Mesendoderm (in vitro differentiated cells): ENCODE data around the gene PASK.

Experiments used
- DNase-seq: peaks from one replicate; pipeline ENCODE4 v3.0.0; 2013
- H2AK5ac ChIP-seq: 2 replicates; pipeline ENCODE4 v1.6.1; 2013; ENCODE audit warnings: low read length, inconsistent platforms
- H2BK120ac ChIP-seq: 2 replicates; pipeline ENCODE4 v1.6.1; 2013; ENCODE audit warnings: low read depth, mild to moderate bottlenecking, low read length, moderate library complexity, mixed read lengths
- H2BK15ac ChIP-seq: replicated peaks from 2 replicates; pipeline ENCODE4 v1.6.1; 2013; ENCODE audit warnings: low read depth, mild to moderate bottlenecking, moderate library complexity
- H2BK5ac ChIP-seq: 2 replicates; pipeline ENCODE4 v1.6.1; 2013; ENCODE audit warnings: low read length, inconsistent platforms
- H3K18ac ChIP-seq: 2 replicates; pipeline ENCODE4 v1.6.1; 2013; ENCODE audit warnings: mild to moderate bottlenecking, low read length, mixed read lengths
- H3K23ac ChIP-seq: one replicate; pipeline ENCODE4 v1.6.1; 2013; ENCODE audit warnings: low read length
- H3K27ac ChIP-seq: 2 replicates; pipeline ENCODE4 v1.5.1; 2013; ENCODE audit warnings: low read depth, mild to moderate bottlenecking, inconsistent platforms, low read length, moderate library complexity
- H3K27me3 ChIP-seq: 2 replicates; pipeline ENCODE4 v1.6.1; 2013; ENCODE audit warnings: low read length, control low read depth, mild to moderate bottlenecking, inconsistent platforms; ENCODE audit not compliant: insufficient read depth, poor library complexity
- H3K36me3 ChIP-seq: 2 replicates; pipeline ENCODE4 v1.6.1; 2013; ENCODE audit warnings: low read length, inconsistent platforms; ENCODE audit not compliant: control insufficient read depth, insufficient read depth
- H3K4ac ChIP-seq: one replicate; pipeline ENCODE4 v1.6.1; 2013; ENCODE audit warnings: low read depth, mild to moderate bottlenecking, low read length, moderate library complexity
- H3K4me1 ChIP-seq: 2 replicates; pipeline ENCODE4 v1.6.1; 2013; ENCODE audit warnings: low read depth, low read length, inconsistent platforms; ENCODE audit not compliant: control insufficient read depth
- H3K4me2 ChIP-seq: 2 replicates; pipeline ENCODE4 v1.6.1; 2013; ENCODE audit warnings: low read length
- H3K4me3 ChIP-seq: 2 replicates; pipeline ENCODE4 v1.5.1; 2013; ENCODE audit warnings: mild to moderate bottlenecking, low read length
- H3K56ac ChIP-seq: one replicate; pipeline ENCODE4 v1.6.1; 2013; ENCODE audit warnings: low read length
- H3K79me1 ChIP-seq: 2 replicates; pipeline ENCODE4 v1.6.1; 2013; ENCODE audit warnings: low read length, inconsistent platforms
- H3K79me2 ChIP-seq: 2 replicates; pipeline ENCODE4 v1.6.1; 2013; ENCODE audit warnings: mild to moderate bottlenecking, low read length; ENCODE audit not compliant: control insufficient read depth, insufficient read depth
- H3K9ac ChIP-seq: 2 replicates; pipeline ENCODE4 v1.6.1; 2013; ENCODE audit warnings: low read length, inconsistent platforms
- H4K5ac ChIP-seq: one replicate; pipeline ENCODE4 v1.6.1; 2013; ENCODE audit warnings: low read length
- H4K8ac ChIP-seq: one replicate; pipeline ENCODE4 v1.6.1; 2013; ENCODE audit warnings: low read depth, mild to moderate bottlenecking, control low read depth, low read length, moderate library complexity
- WGBS: extraction: QIAGEN DNeasy Blood & Tissue Kit; methylation state at CpG from one replicate; pipeline ENCODE4 v1.1.7; 2013; ENCODE audit warnings: low lambda C conversion rate, missing lambda C conversion rate; ENCODE audit not compliant: insufficient coverage; ENCODE audit errors: extremely low coverage; 5-methylcytosine and 5-hydroxymethylcytosine counted together

Gene PASK

GRCh38 chr2:241116606-241117560 is 32.4 kb downstream of the PASK start:
- no CpG with 5 or more reads among the region's 32 CpGs for WGBS
- Histone ChIP-seq H3K23ac (no peak overlapping the region), H2BK5ac (no peak overlapping the region), H3K9ac (no peak overlapping the region), H3K27me3 (no peaks in the 10 kb centered on the region), H3K4me1 (no peaks in the 10 kb centered on the region), H4K8ac (no peak overlapping the region), H2BK15ac (no peak overlapping the region), H3K27ac (no peak overlapping the region), H3K79me1 (no peaks in the 10 kb centered on the region), H3K56ac (no peak overlapping the region), H3K79me2 (no peaks in the 10 kb centered on the region), H3K4me3 (no peak overlapping the region), H4K5ac (no peak overlapping the region), H3K4ac (no peak overlapping the region), H3K4me2 (no peak overlapping the region), H3K18ac (no peak overlapping the region), H2BK120ac (no peak overlapping the region), H2AK5ac (no peak overlapping the region), H3K36me3 (no peaks in the 10 kb centered on the region)
- no peak for DNase-seq

DNA sequence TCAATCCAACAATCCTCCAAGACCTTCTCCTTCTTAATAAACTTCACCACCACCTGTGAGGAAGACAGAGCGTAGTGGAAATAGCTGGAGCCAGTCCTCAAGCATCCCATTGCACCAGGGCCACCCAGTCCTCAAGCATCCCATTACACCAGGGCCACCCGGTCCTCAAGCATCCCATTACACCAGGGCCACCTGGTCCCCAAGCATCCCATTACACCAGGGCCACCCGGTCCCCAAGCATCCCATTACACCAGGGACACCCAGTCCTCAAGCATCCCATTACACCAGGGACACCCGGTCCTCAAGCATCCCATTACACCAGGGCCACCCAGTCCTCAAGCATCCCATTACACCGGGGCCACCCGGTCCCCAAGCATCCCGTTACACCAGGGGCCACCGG is 33.9 kb downstream of the PASK start:
- WGBS = no CpG with 5 or more reads among the region's 8 CpGs
- DNase-seq = no peak
- Histone ChIP-seq H3K79me1 (no peaks in the 10 kb centered on the region), H3K4me1 (no peaks in the 10 kb centered on the region), H4K8ac (no peak overlapping the region), H4K5ac (no peak overlapping the region), H3K56ac (no peak overlapping the region), H2BK5ac (no peak overlapping the region), H3K18ac (no peak overlapping the region), H3K9ac (no peak overlapping the region), H3K4me3 (no peak overlapping the region), H3K27me3 (no peaks in the 10 kb centered on the region), H2AK5ac (no peak overlapping the region), H3K79me2 (no peaks in the 10 kb centered on the region), H3K36me3 (no peaks in the 10 kb centered on the region), H2BK120ac (no peak overlapping the region), H3K4me2 (no peak overlapping the region), H2BK15ac (no peak overlapping the region), H3K23ac (no peak overlapping the region), H3K27ac (no peak overlapping the region), H3K4ac (no peak overlapping the region)

- Histone ChIP-seq H3K9ac (no peak overlapping the region), H2BK15ac (no peak overlapping the region), H3K79me1 (no peaks in the 10 kb centered on the region), H3K4ac (no peak overlapping the region), H2AK5ac (no peak overlapping the region), H3K27me3 (no peaks in the 10 kb centered on the region), H3K4me1 (no peaks in the 10 kb centered on the region), H4K8ac (no peak overlapping the region), H3K23ac (no peak overlapping the region), H3K27ac (no peak overlapping the region), H4K5ac (no peak overlapping the region), H3K4me2 (no peak overlapping the region), H3K79me2 (no peaks in the 10 kb centered on the region), H3K36me3 (no peaks in the 10 kb centered on the region), H3K56ac (no peak overlapping the region), H2BK5ac (no peak overlapping the region), H3K18ac (no peak overlapping the region), H3K4me3 (no peak overlapping the region), H2BK120ac (no peak overlapping the region)
- WGBS = no CpG with 5 or more reads among the region's 11 CpGs
- no peak for DNase-seq
Measured at GRCh38 chr2:241114836-241115235, 34.4 kb downstream of the PASK start.

GRCh38 chr2:241112592-241112991 is 36.7 kb downstream of the PASK start:
- WGBS = no CpG with 5 or more reads among the region's 8 CpGs
- Histone ChIP-seq H3K36me3 (no peaks in the 10 kb centered on the region), H3K79me1 (no peaks in the 10 kb centered on the region), H3K18ac (no peak overlapping the region), H4K8ac (no peak overlapping the region), H3K4me3 (no peak overlapping the region), H2BK5ac (no peak overlapping the region), H3K9ac (no peak overlapping the region), H2AK5ac (no peak overlapping the region), H3K79me2 (no peaks in the 10 kb centered on the region), H4K5ac (no peak overlapping the region), H3K23ac (no peak overlapping the region), H2BK15ac (no peak overlapping the region), H3K4ac (no peak overlapping the region), H3K27me3 (no peaks in the 10 kb centered on the region), H3K27ac (no peak overlapping the region), H3K4me1 (no peaks in the 10 kb centered on the region), H3K4me2 (no peak overlapping the region), H3K56ac (no peak overlapping the region), H2BK120ac (no peak overlapping the region)
- no peak for DNase-seq

DNA sequence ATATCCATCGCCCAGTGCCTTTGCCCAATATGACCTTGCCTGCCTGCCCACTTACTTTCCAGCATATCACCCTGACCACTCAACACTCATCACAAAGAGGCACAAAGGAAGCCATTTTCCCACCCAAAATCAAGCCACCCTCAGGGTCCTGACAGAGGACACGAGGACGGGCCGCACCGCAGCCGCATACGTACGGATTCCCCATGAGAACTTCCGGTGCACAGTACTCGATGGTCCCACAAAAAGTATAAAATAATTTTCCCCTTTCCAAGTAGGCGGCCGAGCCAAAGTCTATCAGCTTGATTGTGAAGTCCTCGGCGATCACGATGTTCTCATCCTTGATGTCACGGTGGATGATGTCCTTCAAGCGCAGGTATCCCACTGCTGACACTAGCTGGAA is 37.2 kb downstream of the PASK start:
- H3K9ac ChIP-seq = no peak overlapping the region
- no peak overlapping the region for H4K5ac ChIP-seq
- no peaks in the 10 kb centered on the region for H3K27me3 ChIP-seq
- no peak overlapping the region for H3K4ac ChIP-seq
- no peak overlapping the region for H2BK120ac ChIP-seq
- H3K4me1 ChIP-seq = no peaks in the 10 kb centered on the region
- no CpG with 5 or more reads among the region's 17 CpGs for WGBS
- H3K79me1 ChIP-seq = no peaks in the 10 kb centered on the region
- no peak overlapping the region for H4K8ac ChIP-seq
- H3K23ac ChIP-seq = no peak overlapping the region
- H3K56ac ChIP-seq = no peak overlapping the region
- H2AK5ac ChIP-seq = no peak overlapping the region
- no peaks in the 10 kb centered on the region for H3K79me2 ChIP-seq
- DNase-seq = no peak
- no peaks in the 10 kb centered on the region for H3K36me3 ChIP-seq
- no peak overlapping the region for H3K18ac ChIP-seq
- H3K4me2 ChIP-seq = no peak overlapping the region
- no peak overlapping the region for H3K4me3 ChIP-seq
- H2BK15ac ChIP-seq = no peak overlapping the region
- no peak overlapping the region for H3K27ac ChIP-seq
- no peak overlapping the region for H2BK5ac ChIP-seq

- H3K79me2 ChIP-seq = no peaks in the 10 kb centered on the region
- H3K27me3 ChIP-seq = no peaks in the 10 kb centered on the region
- H2BK120ac ChIP-seq = no peak overlapping the region
- H2AK5ac ChIP-seq = no peak overlapping the region
- no CpG with 5 or more reads among the region's 9 CpGs for WGBS
- H2BK15ac ChIP-seq = no peak overlapping the region
- no peak overlapping the region for H3K23ac ChIP-seq
- no peak overlapping the region for H3K4me2 ChIP-seq
- H2BK5ac ChIP-seq = no peak overlapping the region
- H3K9ac ChIP-seq = no peak overlapping the region
- H3K79me1 ChIP-seq = no peaks in the 10 kb centered on the region
- H3K4me1 ChIP-seq = no peaks in the 10 kb centered on the region
- no peak overlapping the region for H4K5ac ChIP-seq
- no peak overlapping the region for H4K8ac ChIP-seq
- no peak overlapping the region for H3K18ac ChIP-seq
- no peak overlapping the region for H3K4me3 ChIP-seq
- no peak overlapping the region for H3K56ac ChIP-seq
- no peak overlapping the region for H3K27ac ChIP-seq
- H3K36me3 ChIP-seq = no peaks in the 10 kb centered on the region
- DNase-seq = no peak
- no peak overlapping the region for H3K4ac ChIP-seq
Measured at GRCh38 chr2:241111440-241111805, 37.8 kb downstream of the PASK start.
